Activated CD4-positive, alpha-beta T cell treated with anti-CD3 and anti-CD28 coated beads, Interleukin-2, amount 50 U/mL, for 4 hours (primary cell): ENCODE results near the gene KIRREL1.

ENCODE experiments used
- DNase-seq, 2 experiments: peaks; one replicate each; pipeline ENCODE4 v3.0.0-alpha.2; 2020

KIRREL1 gene

DNA sequence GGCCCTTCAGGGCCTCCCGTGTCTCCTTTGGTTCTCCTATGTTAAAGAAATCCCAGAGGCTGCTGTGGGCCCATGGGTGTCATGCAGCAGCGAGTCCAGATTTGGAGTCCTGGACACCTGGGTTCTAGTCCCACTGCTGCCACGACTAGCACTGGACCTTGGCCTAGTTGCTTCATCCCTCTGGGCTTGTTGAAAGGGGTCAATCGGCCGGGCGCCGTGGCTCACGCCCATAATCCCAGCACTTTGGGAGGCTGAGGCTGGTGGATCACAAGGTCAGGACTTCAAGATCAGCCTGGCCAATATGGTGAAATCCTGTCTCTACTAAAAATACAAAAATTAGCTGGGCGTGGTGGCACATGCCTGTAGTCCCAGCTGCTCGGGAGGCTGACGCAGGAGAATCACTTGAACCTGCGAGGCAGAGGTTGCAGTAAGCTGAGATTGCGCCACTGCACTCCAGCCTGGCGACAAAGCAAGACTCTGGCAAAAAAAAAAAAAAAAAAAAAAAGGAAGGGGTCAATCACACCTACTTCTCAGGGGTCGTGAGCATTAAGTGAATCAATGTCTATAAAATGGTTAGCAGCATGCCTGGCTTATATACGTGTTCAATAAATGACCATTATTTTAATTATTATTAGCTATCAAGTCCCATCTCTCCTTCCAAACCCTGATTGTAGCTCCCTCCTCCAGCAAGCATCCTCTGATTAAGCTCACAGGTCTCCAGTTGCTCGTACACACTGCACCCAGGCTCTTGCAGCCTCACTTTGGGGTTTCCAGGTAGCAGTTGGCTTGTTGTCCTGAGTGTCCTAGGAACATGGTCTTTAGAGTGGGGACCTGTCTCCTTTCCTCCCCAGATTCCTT is 43.8 kb downstream of the KIRREL1 start:
- DNase-seq, result no peak

DNA sequence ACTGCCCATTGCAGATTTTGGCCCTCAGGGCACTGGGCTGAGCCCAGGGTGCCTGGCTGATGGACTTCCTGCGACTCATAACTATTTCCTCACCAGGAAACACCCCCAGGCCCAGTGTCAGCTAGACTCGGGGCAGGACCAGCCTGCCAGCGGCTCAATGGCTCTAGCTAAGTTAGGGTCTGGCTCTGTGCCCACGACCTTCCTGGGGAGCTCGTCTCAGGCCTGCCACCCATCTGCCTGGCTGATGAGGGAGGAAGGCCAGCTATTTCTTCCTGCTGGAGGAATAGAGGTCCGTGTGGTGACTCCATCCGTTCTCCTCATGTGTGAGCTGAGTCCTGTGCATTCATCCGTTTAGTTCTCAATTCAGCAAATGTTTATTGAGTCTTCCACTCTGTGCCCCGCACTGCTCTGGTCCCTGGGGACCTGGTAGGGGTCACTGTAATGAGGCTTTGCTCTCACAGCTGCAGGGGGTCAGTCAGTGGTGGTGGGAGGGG is 44.5 kb downstream of the KIRREL1 start:
- no peak for DNase-seq

DNA sequence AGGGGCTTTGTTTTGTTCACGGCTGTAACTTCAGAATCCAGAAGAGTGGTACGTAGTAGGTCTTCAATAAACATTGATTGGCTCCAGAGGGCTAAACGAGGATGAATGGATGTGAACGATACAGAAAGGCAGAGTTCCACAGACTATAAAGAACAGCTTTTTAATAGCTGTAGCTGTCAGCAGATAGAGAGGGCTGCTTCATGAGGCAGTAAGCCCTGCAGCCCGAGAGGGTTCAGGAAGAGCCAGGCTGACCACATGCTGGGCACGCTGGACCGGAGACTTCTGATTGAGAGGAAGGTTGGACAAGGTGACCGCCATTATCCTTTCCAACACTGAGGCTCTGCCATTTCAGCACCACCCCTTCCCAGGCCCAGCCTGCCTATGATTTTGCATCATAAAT is 45.3 kb downstream of the KIRREL1 start:
- no peak for DNase-seq

DNA sequence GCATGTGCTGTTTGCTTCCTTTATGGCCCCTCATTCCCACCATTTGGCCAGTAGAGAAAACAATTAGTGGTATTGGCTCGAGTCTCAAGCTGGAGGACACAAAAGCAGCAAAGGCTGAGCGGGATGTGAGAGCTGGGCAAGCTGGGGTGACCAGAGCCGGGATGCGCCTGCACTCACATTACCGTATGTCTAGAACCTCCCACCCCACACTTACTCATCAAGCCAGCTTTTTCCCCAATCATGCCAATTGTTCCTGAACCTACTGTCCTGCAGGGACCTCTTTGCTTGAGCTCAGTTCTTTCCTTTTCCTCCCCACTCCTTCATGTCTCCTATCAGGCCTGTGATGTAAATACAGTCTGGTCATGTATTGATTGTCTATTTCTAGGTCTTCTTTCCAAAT is 45.9 kb downstream of the KIRREL1 start:
- DNase-seq, result no peak

DNA sequence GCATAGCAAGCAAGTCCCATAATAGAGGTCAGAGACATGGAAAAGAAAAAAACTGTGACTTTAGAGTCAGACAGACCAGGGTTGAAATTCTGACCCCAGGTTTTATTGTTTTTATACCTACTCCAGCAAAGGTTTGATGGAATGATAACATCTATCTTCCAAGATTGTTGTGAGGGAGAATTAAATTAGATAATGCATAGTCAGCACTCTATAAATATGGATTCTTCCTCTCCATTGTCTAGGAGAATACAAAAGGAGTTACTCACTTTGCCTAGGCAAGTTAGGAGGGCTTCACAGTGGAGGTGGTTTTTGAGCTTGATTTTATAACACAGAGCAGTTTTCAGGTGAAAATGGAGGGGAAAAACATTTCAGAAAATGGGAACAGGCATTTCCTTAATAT is 46.9 kb downstream of the KIRREL1 start:
- DNase-seq, result no peak

GRCh38 chr1:158043232-158043631 is 49.8 kb downstream of the KIRREL1 start:
- DNase-seq, result no peak

DNA sequence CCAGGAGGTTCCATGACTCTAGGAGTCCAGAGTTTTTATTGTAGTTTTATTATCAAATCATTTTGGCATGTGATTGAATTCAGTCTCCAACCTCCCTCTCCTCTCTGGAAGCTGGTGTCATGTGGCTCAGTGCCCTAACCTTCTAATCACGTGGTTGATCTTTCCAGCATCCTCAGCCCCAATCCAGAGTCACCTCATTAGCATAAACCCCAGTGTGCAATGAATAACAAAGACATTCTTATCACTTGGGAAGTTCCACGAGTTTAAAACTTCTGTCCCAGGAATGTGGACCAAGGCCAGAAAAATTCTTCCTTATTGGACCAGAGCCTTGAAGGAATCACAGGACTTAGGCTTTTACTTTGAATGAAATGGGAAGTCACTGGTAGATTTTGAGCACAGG is 52.2 kb downstream of the KIRREL1 start:
- DNase-seq, result no peak

DNA sequence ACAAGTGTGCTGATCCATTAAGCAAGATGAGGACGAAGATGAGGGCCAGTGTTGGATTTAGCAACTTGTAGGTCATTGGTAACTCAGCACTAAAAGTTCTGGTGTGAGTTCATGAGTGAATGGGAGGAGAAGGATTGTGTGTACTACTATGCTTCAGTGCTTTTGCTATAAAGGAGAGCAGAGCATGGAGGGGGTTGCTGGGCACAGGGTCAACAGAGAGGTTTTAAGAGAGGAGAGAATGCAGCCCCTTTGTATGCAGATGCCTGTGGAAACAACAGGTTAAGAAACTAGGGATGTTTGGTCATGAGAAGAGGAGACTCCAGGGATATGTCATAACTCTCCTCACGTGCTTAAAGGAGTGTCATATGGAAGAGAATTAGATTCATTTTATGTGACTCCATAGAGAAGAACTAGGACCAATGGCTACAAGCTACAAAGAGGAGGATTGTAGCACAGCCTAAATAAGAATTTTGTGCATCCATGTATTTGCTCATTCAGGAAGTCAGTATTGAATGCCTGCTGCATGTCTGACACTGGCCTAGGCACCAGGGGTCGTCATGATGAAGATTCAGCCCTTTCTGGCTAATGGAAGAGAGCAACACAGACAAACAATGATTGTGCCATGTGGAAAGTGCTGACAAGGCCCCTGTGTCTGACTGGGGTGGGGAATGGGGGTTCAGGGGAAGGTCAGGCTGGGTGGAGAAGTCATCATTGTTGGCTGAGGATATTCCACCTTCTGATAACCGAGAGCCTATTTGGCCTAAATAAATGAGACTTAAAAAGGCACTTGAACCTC is 53.5 kb downstream of the KIRREL1 start:
- no peak for DNase-seq

DNA sequence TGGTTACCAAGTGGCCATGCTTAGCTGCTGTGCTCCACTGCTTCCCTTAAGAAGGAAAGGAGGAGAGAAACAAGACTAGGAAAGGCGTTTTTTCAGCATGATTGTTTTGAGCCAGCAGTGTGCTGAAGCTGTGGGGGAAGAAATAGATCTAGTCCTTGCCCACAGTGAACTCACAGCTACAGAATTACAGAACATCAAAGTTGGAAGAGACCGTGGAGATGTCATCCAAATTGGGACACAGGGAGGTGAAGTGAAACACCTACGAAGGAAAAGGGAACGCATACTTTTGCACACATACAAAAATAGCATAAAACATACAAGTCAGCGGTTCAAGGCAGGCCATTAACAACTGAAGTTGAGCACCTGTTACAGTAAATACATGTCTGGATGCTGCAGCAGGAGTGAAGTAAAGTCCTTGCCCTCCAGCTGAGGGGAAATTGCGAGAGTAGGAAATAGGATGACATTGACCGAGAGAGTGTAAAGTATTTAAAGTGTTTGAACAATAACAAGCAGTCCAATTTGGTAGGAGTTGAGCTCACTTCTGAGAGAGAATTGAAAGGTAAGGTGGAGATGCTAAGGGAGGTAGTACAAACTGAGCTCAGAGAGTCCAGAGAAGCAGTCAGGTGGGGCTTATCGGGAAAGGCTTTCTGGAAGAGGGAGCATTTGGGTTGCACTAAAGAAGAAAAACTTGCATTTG is 55.1 kb downstream of the KIRREL1 start:
- DNase-seq, result no peak

DNA sequence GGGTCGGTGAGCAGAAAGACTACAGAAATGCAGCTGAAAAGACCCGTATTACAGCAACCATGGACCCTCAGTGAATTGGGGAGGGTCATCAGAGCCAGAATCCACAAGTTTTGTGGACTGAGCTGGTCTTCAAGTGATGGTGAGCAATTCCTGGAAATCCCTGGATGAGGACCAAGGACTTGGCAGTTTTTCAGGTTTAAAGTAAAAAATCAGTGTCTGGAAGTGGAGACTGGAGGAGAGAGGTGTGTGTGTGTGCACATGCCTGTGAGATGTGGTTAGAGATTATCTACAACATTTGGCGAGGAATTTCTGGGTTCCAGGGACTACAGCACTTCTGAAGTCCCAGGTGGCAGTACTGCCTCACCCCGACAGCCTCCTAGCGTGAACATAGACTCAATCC is 56.4 kb downstream of the KIRREL1 start:
- no peak for DNase-seq

DNA sequence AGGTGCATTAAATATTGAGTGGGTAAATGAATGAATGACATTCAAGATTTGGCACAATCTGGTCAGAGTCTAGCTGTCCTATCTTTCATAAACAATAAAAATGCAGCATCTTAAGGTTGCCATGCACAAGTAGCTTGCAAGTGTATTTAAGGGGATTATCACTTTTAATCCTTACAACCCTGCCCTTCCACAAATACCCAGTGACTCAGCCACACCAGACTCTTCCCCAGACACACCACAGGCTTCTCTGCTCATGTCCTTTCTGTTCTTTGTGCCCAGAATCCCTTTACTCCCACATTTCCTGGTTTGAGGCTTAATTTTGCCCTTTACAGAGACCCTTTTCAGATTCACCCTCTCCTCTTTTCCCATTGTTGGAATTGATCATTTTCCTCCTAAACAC is 59.8 kb downstream of the KIRREL1 start:
- no peak for DNase-seq

DNA sequence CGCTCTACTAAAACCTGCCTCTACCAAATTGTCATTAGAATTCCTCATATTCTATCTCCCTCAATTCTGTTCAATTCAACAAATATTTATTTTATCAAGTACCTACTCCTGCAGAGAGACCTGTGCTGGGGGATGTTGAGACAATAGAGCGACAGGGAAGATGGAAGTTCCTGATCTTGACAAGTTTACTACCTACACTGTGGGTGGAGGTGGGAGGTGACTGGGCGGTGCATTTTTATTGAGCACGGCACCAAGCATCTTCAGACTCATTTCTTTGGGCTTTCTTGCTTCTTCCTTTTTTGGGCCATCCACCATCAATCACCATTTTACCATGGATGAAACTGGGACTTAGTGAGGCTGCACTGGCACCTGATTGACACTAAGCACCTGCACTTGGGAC is 61.3 kb downstream of the KIRREL1 start:
- DNase-seq, result no peak

DNA sequence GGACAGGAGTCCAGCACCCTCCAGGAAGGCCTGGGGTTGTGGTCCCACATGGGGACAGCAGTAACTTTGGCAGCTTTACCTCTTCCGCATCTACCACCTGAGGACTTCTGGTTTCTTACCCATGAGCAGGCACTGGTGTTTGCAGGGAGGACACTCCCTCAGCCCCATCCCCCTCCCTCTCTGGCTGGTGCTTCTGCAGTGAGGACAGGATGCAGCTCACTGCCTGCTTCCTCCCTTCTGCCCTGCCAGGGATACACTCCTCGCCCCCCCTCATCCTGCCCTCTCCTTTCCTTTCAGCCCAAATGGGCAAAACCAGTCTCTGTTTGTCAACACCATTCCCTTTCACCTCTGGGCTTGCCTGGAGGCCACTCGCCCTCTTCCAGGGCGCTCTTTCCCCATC is 62.4 kb downstream of the KIRREL1 start:
- no peak for DNase-seq

DNA sequence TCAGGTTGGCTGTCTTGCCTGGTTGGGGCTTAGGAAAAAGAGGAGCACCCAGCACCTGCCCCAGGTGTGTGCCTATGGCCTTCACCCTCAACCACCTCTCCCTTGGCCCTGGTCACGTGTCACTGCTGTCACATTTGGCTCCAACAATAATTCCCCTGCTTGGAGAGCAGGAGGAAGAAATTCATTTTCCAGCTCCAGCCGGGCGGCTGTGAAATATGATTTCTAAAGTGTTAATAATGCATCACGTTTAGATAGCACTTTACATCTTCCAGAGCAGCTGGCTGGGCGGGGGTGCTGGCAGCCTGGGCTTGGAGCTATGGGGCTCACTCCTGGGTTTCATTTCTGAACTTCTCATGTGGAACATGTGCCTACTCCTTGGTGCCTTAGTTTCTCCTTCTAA is 63.1 kb downstream of the KIRREL1 start:
- DNase-seq, result no peak

DNA sequence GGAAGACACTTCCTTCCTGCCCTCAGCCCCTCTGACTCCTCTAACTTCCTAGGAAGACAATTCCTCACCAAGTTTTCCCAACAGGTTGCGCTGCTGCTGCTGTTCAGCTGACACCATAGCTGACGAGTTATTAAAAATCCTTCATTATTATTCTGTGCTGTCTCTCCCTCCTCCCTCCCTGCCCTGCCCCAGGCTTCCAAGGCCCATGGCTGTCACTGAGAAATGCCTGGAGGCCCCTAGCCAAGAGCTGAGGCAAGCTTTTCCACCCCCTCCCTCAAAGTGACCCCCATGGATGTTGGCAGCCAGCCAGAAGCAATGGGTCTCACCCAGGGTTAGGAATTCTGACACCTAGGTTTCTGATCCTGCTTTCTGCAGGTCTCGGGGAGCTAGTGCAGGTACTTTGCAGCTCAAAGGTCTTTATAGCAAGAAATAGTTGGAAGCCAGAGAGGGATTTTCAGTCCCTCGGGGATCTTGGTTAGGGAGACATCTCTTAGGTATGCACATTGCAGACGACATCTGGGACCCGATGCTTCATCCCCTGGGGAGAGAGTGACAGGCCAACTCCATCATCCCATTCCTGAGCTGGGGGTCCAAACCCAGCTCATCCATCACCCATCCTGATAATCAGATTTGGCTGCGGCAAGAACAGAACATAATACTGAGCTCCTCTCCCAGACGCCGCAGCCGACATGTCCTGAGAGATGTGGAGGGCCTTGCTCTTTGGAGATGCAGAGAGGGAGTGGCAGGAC is 65.0 kb downstream of the KIRREL1 start:
- DNase-seq, result no peak

GRCh38 chr1:158059984-158060383 is 66.5 kb downstream of the KIRREL1 start:
- DNase-seq, result no peak

DNA sequence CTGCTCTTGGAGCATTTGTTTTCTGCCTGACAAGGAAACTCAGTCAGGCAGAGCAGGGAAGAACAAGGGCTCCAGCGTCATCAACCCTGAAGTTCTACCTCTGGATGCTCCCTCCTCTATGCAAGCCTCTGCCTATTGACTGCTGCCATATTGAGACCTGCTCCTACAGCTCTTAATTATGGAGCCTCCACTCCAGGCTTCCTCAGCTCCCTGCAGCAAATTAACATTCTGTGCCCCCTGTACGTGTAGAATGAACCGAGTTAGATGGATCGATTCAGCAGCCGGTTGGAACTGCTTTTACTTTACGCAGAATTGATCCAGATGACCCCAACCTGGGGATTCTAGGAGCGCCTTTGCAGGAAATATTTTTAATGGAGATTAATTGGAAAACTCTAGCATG is 68.7 kb downstream of the KIRREL1 start:
- DNase-seq, result no peak

- DNase-seq, result no peak
These were observed 74.2 kb downstream of the KIRREL1 start for GRCh38 chr1:158067662-158068061.

DNA sequence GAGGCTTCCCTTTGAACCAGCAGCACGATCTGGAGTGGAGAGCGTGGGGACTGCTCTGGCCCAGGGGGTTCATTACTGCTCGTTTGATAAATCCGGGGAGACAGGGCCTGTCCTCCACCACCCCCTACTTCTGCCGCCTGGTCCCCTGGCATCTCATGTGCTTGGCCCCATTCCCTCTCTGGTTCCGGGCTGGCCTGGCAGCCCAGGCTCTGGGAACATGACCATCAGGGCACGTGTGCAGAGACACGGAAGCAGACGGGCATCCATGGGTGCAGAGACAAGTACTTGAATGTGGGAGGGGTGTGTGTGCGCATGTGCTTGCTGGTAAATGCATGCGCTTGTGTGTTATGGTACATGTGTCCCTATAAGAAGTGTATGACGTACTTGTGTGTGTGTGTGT is 75.5 kb downstream of the KIRREL1 start:
- DNase-seq, result no peak

- DNase-seq, result no peak
These were observed 77.7 kb downstream of the KIRREL1 start for GRCh38 chr1:158071138-158071537.

DNA sequence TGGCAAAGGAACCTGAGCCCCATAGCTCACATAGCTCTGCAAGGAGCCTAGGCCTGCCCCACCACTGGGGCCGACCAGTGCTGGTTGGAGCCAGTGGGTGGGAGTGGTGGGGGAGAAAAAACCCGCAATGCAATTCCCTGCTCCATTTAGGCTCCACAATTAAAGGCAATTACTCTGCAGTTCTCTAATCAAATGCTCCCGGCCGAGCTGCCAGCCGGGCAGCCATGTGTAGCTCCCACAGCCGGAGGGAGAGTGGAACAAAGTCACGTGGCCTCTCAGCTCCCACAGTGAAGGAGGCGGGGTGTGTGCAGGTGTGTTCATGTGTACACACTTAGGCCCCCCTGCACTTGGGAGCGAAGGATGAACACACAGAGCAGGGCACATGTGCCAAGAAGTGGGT is 81.6 kb downstream of the KIRREL1 start:
- DNase-seq, result no peak

GRCh38 chr1:158076441-158076840 is 83.0 kb downstream of the KIRREL1 start:
- DNase-seq, result no peak
